ENCODE measurements around the gene DUSP6. TPM values are rescaled to one million over a fixed set of nuclear protein-coding genes. Genes with fewer than 3 reads are reported as not detected.
A peak's percentile ranks its signal among the peaks of the same experiment; 100 is the strongest.

DUSP6 gene
- total and polyA plus RNA-seq, 2 of the 13 experiments (the other 11 are each of a cell fraction or from before 2014, with no cell fraction given): 40.9 to 161 TPM

DNA sequence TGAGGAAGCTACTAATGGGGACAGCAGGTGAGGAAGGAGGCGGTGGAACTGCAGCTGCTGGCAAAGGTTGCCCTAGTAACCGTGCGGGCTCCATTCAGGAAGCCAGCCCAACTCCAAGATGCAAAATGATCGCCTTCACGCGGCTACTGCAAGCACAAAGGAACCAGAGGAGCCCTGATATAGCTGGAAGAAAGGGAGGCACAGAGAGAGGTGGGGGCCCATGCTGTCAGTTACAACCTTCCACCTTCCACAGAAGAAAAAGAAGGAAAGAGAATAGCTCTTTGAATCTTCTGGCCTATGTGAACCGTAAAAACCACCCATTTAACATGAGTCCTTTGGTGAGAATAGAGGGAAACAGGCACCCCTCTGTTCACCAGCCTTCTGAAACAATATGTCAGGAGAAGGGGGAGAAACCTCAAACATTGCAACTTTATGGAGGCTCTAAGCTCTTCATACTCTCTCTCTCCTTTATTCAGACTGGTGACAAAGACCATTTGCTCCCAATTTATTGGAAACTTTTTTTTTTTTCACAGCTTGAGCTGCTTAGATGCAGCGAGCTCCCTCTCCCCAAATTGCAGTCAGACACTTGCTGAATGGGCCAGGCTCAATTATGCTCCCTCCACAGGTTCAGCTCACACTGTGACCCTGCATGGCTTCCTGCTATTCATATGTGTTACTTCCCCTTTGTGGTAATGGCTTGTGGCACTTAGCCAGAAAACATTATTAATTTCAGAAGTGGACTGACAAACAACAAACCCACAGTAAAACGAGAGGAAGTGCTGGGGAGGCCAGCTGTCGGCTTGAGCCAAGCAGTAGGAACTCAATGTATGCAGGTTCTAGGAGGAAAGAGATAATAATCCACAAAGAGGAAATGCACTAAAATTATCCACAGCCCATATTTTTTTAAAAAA, 6.2 kb downstream of the DUSP6 start (continued):
- TF ChIP-seq, protein P1, sequence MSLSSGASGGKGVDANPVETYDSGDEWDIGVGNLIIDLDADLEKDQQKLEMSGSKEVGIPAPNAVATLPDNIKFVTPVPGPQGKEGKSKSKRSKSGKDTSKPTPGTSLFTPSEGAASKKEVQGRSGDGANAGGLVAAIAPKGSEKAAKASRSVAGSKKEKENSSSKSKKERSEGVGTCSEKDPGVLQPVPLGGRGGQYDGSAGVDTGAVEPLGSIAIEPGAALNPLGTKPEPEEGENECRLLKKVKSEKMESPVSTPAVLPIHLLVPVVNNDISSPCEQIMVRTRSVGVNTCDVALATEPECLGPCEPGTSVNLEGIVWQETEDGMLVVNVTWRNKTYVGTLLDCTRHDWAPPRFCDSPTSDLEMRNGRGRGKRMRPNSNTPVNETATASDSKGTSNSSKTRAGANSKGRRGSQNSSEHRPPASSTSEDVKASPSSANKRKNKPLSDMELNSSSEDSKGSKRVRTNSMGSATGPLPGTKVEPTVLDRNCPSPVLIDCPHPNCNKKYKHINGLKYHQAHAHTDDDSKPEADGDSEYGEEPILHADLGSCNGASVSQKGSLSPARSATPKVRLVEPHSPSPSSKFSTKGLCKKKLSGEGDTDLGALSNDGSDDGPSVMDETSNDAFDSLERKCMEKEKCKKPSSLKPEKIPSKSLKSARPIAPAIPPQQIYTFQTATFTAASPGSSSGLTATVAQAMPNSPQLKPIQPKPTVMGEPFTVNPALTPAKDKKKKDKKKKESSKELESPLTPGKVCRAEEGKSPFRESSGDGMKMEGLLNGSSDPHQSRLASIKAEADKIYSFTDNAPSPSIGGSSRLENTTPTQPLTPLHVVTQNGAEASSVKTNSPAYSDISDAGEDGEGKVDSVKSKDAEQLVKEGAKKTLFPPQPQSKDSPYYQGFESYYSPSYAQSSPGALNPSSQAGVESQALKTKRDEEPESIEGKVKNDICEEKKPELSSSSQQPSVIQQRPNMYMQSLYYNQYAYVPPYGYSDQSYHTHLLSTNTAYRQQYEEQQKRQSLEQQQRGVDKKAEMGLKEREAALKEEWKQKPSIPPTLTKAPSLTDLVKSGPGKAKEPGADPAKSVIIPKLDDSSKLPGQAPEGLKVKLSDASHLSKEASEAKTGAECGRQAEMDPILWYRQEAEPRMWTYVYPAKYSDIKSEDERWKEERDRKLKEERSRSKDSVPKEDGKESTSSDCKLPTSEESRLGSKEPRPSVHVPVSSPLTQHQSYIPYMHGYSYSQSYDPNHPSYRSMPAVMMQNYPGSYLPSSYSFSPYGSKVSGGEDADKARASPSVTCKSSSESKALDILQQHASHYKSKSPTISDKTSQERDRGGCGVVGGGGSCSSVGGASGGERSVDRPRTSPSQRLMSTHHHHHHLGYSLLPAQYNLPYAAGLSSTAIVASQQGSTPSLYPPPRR (CRISPR knock-in tag; IDR thresholded peaks at IDR 0.05; ENCODE audit: borderline replicate concordance): no peak
- TF ChIP-seq AGO1 (IDR thresholded peaks at IDR 0.05; ENCODE audit: low read depth, low read length, poor library complexity, severe bottlenecking) (peak; percentile 48), TCF12 (IDR thresholded peaks at IDR 0.05) (no peak), TCF12 (CRISPR knock-in tag; IDR thresholded peaks at IDR 0.05) (no peak), ZSCAN29 (CRISPR knock-in tag; conservative IDR thresholded peaks at IDR 0.05) (0 out of 2 replicates have a peak, but pooled peaks have one; percentile 14), HBP1 (CRISPR knock-in tag; IDR thresholded peaks at IDR 0.05; ENCODE audit: low read depth) (no peak), HMGA1 (CRISPR knock-in tag; conservative IDR thresholded peaks at IDR 0.05) (no peak), ZNF556 (CRISPR knock-in tag; IDR thresholded peaks at IDR 0.05; ENCODE audit: borderline replicate concordance) (no peak), KAT8 (CRISPR knock-in tag; IDR thresholded peaks at IDR 0.05) (no peak; the same call in 1 of the 2 replicates), NR2C2 (CRISPR knock-in tag; IDR thresholded peaks at IDR 0.05; ENCODE audit: borderline replicate concordance) (no peak), ZBTB26 (CRISPR knock-in tag; IDR thresholded peaks at IDR 0.05; ENCODE audit: borderline replicate concordance) (no peak)
- TF ChIP-seq, protein P2, sequence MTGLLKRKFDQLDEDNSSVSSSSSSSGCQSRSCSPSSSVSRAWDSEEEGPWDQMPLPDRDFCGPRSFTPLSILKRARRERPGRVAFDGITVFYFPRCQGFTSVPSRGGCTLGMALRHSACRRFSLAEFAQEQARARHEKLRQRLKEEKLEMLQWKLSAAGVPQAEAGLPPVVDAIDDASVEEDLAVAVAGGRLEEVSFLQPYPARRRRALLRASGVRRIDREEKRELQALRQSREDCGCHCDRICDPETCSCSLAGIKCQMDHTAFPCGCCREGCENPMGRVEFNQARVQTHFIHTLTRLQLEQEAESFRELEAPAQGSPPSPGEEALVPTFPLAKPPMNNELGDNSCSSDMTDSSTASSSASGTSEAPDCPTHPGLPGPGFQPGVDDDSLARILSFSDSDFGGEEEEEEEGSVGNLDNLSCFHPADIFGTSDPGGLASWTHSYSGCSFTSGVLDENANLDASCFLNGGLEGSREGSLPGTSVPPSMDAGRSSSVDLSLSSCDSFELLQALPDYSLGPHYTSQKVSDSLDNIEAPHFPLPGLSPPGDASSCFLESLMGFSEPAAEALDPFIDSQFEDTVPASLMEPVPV (CRISPR knock-in tag; IDR thresholded peaks at IDR 0.05): no peak
- TF ChIP-seq, protein P3, sequence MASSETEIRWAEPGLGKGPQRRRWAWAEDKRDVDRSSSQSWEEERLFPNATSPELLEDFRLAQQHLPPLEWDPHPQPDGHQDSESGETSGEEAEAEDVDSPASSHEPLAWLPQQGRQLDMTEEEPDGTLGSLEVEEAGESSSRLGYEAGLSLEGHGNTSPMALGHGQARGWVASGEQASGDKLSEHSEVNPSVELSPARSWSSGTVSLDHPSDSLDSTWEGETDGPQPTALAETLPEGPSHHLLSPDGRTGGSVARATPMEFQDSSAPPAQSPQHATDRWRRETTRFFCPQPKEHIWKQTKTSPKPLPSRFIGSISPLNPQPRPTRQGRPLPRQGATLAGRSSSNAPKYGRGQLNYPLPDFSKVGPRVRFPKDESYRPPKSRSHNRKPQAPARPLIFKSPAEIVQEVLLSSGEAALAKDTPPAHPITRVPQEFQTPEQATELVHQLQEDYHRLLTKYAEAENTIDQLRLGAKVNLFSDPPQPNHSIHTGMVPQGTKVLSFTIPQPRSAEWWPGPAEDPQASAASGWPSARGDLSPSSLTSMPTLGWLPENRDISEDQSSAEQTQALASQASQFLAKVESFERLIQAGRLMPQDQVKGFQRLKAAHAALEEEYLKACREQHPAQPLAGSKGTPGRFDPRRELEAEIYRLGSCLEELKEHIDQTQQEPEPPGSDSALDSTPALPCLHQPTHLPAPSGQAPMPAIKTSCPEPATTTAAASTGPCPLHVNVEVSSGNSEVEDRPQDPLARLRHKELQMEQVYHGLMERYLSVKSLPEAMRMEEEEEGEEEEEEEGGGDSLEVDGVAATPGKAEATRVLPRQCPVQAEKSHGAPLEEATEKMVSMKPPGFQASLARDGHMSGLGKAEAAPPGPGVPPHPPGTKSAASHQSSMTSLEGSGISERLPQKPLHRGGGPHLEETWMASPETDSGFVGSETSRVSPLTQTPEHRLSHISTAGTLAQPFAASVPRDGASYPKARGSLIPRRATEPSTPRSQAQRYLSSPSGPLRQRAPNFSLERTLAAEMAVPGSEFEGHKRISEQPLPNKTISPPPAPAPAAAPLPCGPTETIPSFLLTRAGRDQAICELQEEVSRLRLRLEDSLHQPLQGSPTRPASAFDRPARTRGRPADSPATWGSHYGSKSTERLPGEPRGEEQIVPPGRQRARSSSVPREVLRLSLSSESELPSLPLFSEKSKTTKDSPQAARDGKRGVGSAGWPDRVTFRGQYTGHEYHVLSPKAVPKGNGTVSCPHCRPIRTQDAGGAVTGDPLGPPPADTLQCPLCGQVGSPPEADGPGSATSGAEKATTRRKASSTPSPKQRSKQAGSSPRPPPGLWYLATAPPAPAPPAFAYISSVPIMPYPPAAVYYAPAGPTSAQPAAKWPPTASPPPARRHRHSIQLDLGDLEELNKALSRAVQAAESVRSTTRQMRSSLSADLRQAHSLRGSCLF (CRISPR knock-in tag; IDR thresholded peaks at IDR 0.05; ENCODE audit: borderline replicate concordance): no peak
